Measurements from ENCODE around the gene HSPA12A.

HSPA12A gene

DNA sequence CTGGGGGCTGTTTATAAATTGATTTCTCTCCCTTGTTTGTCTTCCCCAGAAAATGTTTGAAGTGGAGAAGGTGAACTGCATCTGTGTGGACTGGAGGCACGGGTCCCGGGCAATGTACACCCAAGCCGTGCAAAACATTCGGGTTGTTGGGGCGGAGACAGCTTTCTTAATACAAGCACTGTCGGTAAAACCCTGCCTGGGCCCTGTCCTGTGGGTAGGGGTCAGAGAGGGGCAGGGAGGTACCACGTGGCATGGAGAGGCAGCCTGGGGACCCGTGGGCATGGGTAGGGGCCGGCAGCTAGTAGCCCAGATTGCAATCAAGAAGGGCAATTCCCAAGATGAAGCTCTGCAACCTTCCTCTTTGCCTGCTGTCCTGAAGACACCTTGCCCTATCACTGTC is 115.6 kb downstream of the HSPA12A start:
- no peak overlapping the region for H3K9ac ChIP-seq (ENCODE audit: low read depth, low read length, poor library complexity)
- H2BK120ac ChIP-seq (ENCODE audit: low read depth, low read length) = no peak overlapping the region
- H3K4ac ChIP-seq (ENCODE audit: low read length) = no peak overlapping the region
- no peak overlapping the region for H2BK12ac ChIP-seq (ENCODE audit: low read length)
- H2BK15ac ChIP-seq (ENCODE audit: low read length) = peak overlapping the region; percentile 2
- H4K8ac ChIP-seq (ENCODE audit: low read depth, low read length) = no peak overlapping the region
- no peak for DNase-seq (ENCODE audit: low spot score)
- H3K27ac ChIP-seq (replicated peaks; ENCODE audit: low read length) = no peak overlapping the region
- WGBS, 2 donors (ENCODE audit: extremely low coverage in 2 of 2, insufficient read length in 2 of 2, insufficient replicate concordance in 1 of 2) = no CpG with 5 or more reads among the region's 9 CpGs
- H3K4me2 ChIP-seq (ENCODE audit: insufficient read depth, low read length, poor library complexity, severe bottlenecking) = no peak overlapping the region
- H4K91ac ChIP-seq (ENCODE audit: low read depth, low read length, poor library complexity) = no peak overlapping the region
- H3K23ac ChIP-seq (ENCODE audit: low read depth, low read length, poor library complexity) = peak overlapping the region; percentile 12
- no peak overlapping the region for H3K14ac ChIP-seq (ENCODE audit: low read length)
- H3K4me1 ChIP-seq (ENCODE audit: control insufficient read depth in 2 of 2, insufficient read depth in 1 of 2, low read depth in 1 of 2, low read length in 2 of 2) = peaks cover 0 to 4% of the 10 kb centered on the region in 2 donors
- H3K18ac ChIP-seq (ENCODE audit: low read length) = no peak overlapping the region
- H3K4me3 ChIP-seq (ENCODE audit: low read length in 2 of 2) = no peak overlapping the region
- peak overlapping the region; percentile 44 for H2AK5ac ChIP-seq (ENCODE audit: low read depth, low read length)
- no peaks in the 10 kb centered on the region for H3K36me3 ChIP-seq (replicated peaks in 1 of 2; ENCODE audit: control insufficient read depth in 2 of 2, insufficient read depth in 2 of 2, low read length in 2 of 2)
- H3K27me3 ChIP-seq (ENCODE audit: control insufficient read depth in 3 of 3, insufficient read depth in 3 of 3, low read depth in 1 of 3, low read length in 3 of 3) = peaks cover 0 to 37% (median 0%) of the 10 kb centered on the region in 3 experiments
- no peak overlapping the region for H2BK5ac ChIP-seq (ENCODE audit: low read length)
- H3K9me3 ChIP-seq (replicated peaks in 1 of 2; ENCODE audit: control insufficient read depth in 2 of 2, insufficient read depth in 1 of 2, low read depth in 1 of 2, low read length in 2 of 2) = no peaks in the 10 kb centered on the region
- H2AFZ ChIP-seq (ENCODE audit: low read length) = peak overlapping the region; percentile 82
- H3K79me1 ChIP-seq (ENCODE audit: low read depth, low read length) = no peaks in the 10 kb centered on the region

GRCh38 chr10:116625845-116626244 is 116.5 kb downstream of the HSPA12A start:
- Histone ChIP-seq H3K18ac (ENCODE audit: low read length) (no peak overlapping the region), H2BK120ac (ENCODE audit: low read depth, low read length) (no peak overlapping the region), H2AK5ac (ENCODE audit: low read depth, low read length) (no peak overlapping the region), H4K8ac (ENCODE audit: low read depth, low read length) (no peak overlapping the region), H2BK5ac (ENCODE audit: low read length) (no peak overlapping the region), H3K79me1 (ENCODE audit: low read depth, low read length) (no peaks in the 10 kb centered on the region), H2BK15ac (ENCODE audit: low read length) (no peak overlapping the region), H3K4ac (ENCODE audit: low read length) (no peak overlapping the region), H4K91ac (ENCODE audit: low read depth, low read length, poor library complexity) (no peak overlapping the region), H3K36me3 (replicated peaks in 1 of 2; ENCODE audit: control insufficient read depth in 2 of 2, insufficient read depth in 2 of 2, low read length in 2 of 2) (no peaks in the 10 kb centered on the region), H3K27me3 (ENCODE audit: control insufficient read depth in 3 of 3, insufficient read depth in 3 of 3, low read depth in 1 of 3, low read length in 3 of 3) (peaks cover 0 to 35% (median 0%) of the 10 kb centered on the region in 3 experiments), H3K14ac (ENCODE audit: low read length) (no peak overlapping the region), H3K4me2 (ENCODE audit: insufficient read depth, low read length, poor library complexity, severe bottlenecking) (no peak overlapping the region), H3K4me1 (ENCODE audit: control insufficient read depth in 2 of 2, insufficient read depth in 1 of 2, low read depth in 1 of 2, low read length in 2 of 2) (peaks cover 0 to 4% of the 10 kb centered on the region in 2 donors), H2AFZ (ENCODE audit: low read length) (no peak overlapping the region), H3K9ac (ENCODE audit: low read depth, low read length, poor library complexity) (no peak overlapping the region), H3K4me3 (ENCODE audit: low read length in 2 of 2) (no peak overlapping the region), H3K23ac (ENCODE audit: low read depth, low read length, poor library complexity) (no peak overlapping the region), H2BK12ac (ENCODE audit: low read length) (no peak overlapping the region), H3K9me3 (replicated peaks in 1 of 2; ENCODE audit: control insufficient read depth in 2 of 2, insufficient read depth in 1 of 2, low read depth in 1 of 2, low read length in 2 of 2) (no peaks in the 10 kb centered on the region), H3K27ac (replicated peaks; ENCODE audit: low read length) (no peak overlapping the region)
- WGBS, 2 donors (ENCODE audit: extremely low coverage in 2 of 2, insufficient read length in 2 of 2, insufficient replicate concordance in 1 of 2) = no CpG with 5 or more reads among the region's 7 CpGs
- DNase-seq (ENCODE audit: low spot score) = no peak

DNA sequence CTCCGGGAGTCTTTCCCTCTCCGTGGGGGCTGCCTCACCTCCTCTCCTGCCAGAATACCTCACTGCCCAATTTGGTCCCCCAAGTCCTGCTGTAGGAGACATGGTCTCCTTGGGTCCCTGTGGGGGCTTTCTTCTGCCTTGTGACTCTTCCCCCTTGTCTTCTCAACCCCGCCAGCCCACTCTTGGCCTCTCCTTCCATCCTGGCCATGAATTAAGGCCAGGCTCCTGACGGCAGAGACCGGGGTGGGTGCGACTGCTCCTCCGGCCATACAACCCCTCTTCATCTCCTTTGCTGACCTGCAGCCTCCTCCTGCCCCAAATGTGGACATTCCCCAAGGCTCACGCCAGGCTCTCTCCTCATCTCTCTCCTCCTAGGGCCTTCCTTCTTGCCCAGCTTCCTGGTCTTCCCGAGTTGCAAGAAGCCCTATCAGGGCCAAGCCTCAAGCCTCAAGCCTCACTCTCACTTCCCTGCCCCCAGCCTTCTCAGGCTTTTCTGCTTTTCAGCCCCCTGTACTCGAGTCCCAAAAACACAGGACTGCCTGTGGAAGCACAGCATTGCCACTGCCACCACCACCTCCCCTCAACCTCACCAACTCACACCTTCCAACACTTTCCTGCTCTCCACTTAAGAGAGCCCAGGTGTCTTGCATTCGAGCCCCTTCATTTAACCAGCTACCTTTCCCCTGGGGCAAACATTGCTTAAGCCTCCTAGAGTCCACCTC is 120.3 kb downstream of the HSPA12A start:
- H3K23ac ChIP-seq (ENCODE audit: low read depth, low read length, poor library complexity) = no peak overlapping the region
- no peaks in the 10 kb centered on the region for H3K79me1 ChIP-seq (ENCODE audit: low read depth, low read length)
- H3K4me3 ChIP-seq (ENCODE audit: low read length in 2 of 2) = no peak overlapping the region
- peaks cover 0 to 19% (median 0%) of the 10 kb centered on the region in 3 experiments for H3K27me3 ChIP-seq (ENCODE audit: control insufficient read depth in 3 of 3, insufficient read depth in 3 of 3, low read depth in 1 of 3, low read length in 3 of 3)
- H3K14ac ChIP-seq (ENCODE audit: low read length) = no peak overlapping the region
- DNase-seq (ENCODE audit: low spot score) = no peak
- no peaks in the 10 kb centered on the region for H3K4me1 ChIP-seq (ENCODE audit: control insufficient read depth in 2 of 2, insufficient read depth in 1 of 2, low read depth in 1 of 2, low read length in 2 of 2)
- no peak overlapping the region for H4K91ac ChIP-seq (ENCODE audit: low read depth, low read length, poor library complexity)
- no peak overlapping the region for H2BK12ac ChIP-seq (ENCODE audit: low read length)
- H2AK5ac ChIP-seq (ENCODE audit: low read depth, low read length) = peak overlapping the region; percentile 8
- H3K4me2 ChIP-seq (ENCODE audit: insufficient read depth, low read length, poor library complexity, severe bottlenecking) = no peak overlapping the region
- no peak overlapping the region for H2AFZ ChIP-seq (ENCODE audit: low read length)
- no peak overlapping the region for H3K4ac ChIP-seq (ENCODE audit: low read length)
- no peak overlapping the region for H3K27ac ChIP-seq (replicated peaks; ENCODE audit: low read length)
- no peak overlapping the region for H2BK120ac ChIP-seq (ENCODE audit: low read depth, low read length)
- H2BK15ac ChIP-seq (ENCODE audit: low read length) = no peak overlapping the region
- no peak overlapping the region for H2BK5ac ChIP-seq (ENCODE audit: low read length)
- WGBS, 2 donors (ENCODE audit: extremely low coverage in 2 of 2, insufficient read length in 2 of 2, insufficient replicate concordance in 1 of 2) = no CpG with 5 or more reads among the region's 11 CpGs
- no peaks in the 10 kb centered on the region for H3K9me3 ChIP-seq (replicated peaks in 1 of 2; ENCODE audit: control insufficient read depth in 2 of 2, insufficient read depth in 1 of 2, low read depth in 1 of 2, low read length in 2 of 2)
- no peaks in the 10 kb centered on the region for H3K36me3 ChIP-seq (replicated peaks in 1 of 2; ENCODE audit: control insufficient read depth in 2 of 2, insufficient read depth in 2 of 2, low read length in 2 of 2)
- H3K18ac ChIP-seq (ENCODE audit: low read length) = peak overlapping the region; percentile 40
- no peak overlapping the region for H4K8ac ChIP-seq (ENCODE audit: low read depth, low read length)
- no peak overlapping the region for H3K9ac ChIP-seq (ENCODE audit: low read depth, low read length, poor library complexity)

DNA sequence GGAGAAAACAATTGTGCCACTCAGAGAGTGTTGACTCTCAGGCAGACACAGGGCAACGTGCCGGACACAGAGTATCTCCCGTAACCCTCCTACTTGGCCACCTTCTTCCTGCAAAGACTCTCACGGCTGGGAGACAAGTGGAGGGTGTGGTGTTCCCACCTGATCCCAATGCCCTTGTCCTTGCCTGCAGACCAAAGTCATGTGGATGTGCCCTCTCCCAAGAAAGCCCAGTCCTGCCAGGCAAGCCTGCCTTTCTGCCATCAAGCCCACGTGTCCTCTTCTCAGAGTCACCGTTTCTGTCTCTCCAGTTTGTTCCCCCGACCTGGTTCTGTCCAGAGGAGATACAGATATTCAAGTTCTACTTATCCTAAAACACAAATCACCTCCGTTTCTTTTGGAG is 120.9 kb downstream of the HSPA12A start:
- no peak overlapping the region for H3K14ac ChIP-seq (ENCODE audit: low read length)
- no peak overlapping the region for H2BK5ac ChIP-seq (ENCODE audit: low read length)
- no peaks in the 10 kb centered on the region for H3K79me1 ChIP-seq (ENCODE audit: low read depth, low read length)
- H3K4ac ChIP-seq (ENCODE audit: low read length) = no peak overlapping the region
- no CpG with 5 or more reads among the region's 8 CpGs for WGBS, 2 donors (ENCODE audit: extremely low coverage in 2 of 2, insufficient read length in 2 of 2, insufficient replicate concordance in 1 of 2)
- H4K91ac ChIP-seq (ENCODE audit: low read depth, low read length, poor library complexity) = no peak overlapping the region
- H3K9me3 ChIP-seq (replicated peaks in 1 of 2; ENCODE audit: control insufficient read depth in 2 of 2, insufficient read depth in 1 of 2, low read depth in 1 of 2, low read length in 2 of 2) = no peaks in the 10 kb centered on the region
- peak overlapping the region; percentile 66 for H2AK5ac ChIP-seq (ENCODE audit: low read depth, low read length)
- no peak overlapping the region for H2AFZ ChIP-seq (ENCODE audit: low read length)
- peak overlapping the region; percentile 36 for H2BK12ac ChIP-seq (ENCODE audit: low read length)
- peak overlapping the region; percentile 40 for H3K18ac ChIP-seq (ENCODE audit: low read length)
- no peak overlapping the region for H2BK120ac ChIP-seq (ENCODE audit: low read depth, low read length)
- H3K27me3 ChIP-seq (ENCODE audit: control insufficient read depth in 3 of 3, insufficient read depth in 3 of 3, low read depth in 1 of 3, low read length in 3 of 3) = peaks cover 0 to 12% (median 0%) of the 10 kb centered on the region in 3 experiments
- H3K4me3 ChIP-seq (ENCODE audit: low read length in 2 of 2) = no peak overlapping the region
- H3K4me1 ChIP-seq (ENCODE audit: control insufficient read depth in 2 of 2, insufficient read depth in 1 of 2, low read depth in 1 of 2, low read length in 2 of 2) = no peaks in the 10 kb centered on the region
- no peak overlapping the region for H4K8ac ChIP-seq (ENCODE audit: low read depth, low read length)
- H3K36me3 ChIP-seq (replicated peaks in 1 of 2; ENCODE audit: control insufficient read depth in 2 of 2, insufficient read depth in 2 of 2, low read length in 2 of 2) = no peaks in the 10 kb centered on the region
- no peak overlapping the region for H2BK15ac ChIP-seq (ENCODE audit: low read length)
- H3K27ac ChIP-seq (replicated peaks; ENCODE audit: low read length) = no peak overlapping the region
- H3K9ac ChIP-seq (ENCODE audit: low read depth, low read length, poor library complexity) = no peak overlapping the region
- no peak overlapping the region for H3K23ac ChIP-seq (ENCODE audit: low read depth, low read length, poor library complexity)
- DNase-seq (ENCODE audit: low spot score) = no peak
- H3K4me2 ChIP-seq (ENCODE audit: insufficient read depth, low read length, poor library complexity, severe bottlenecking) = no peak overlapping the region

Measured in neuronal stem cell (in vitro differentiated cells).